Tibial nerve (tissue), 4 donors: ENCODE results near the gene PRR30. TPM values are rescaled to one million over a fixed set of nuclear protein-coding genes. Genes with fewer than 3 reads are reported as not detected.

Source experiments
- DNase-seq, 2 donors: peaks; one replicate each; pipeline ENCODE4 v3.0.0-alpha.2; 2019; ENCODE audit warnings: low spot score in 2 of 2
- H3K27ac ChIP-seq, 4 donors: fragments of 200-600 bp; sonication (generic) in 3 of 4; one replicate each; pipeline ENCODE4 v1.5.1; 2017 to 2019; ENCODE audit warnings: mild to moderate bottlenecking in 1 of 4
- H3K27me3 ChIP-seq, 2 donors: fragments of 200-600 bp; sonication (generic) in 1 of 2; one replicate each; pipeline versions ENCODE4 v1.5.1 to v1.6.0; 2017 to 2019
- H3K36me3 ChIP-seq, 3 donors: fragments of 200-600 bp; sonication (generic); one replicate each; pipeline ENCODE4 v1.5.1; 2018 to 2019
- H3K4me1 ChIP-seq, 4 donors: fragments of 200-600 bp; sonication (generic) in 3 of 4; one replicate each; pipeline ENCODE4 v1.5.1; 2017 to 2019
- H3K4me3 ChIP-seq, 4 donors: fragments of 200-600 bp; sonication (generic) in 3 of 4; one replicate each; pipeline ENCODE4 v1.5.1; 2017 to 2019; ENCODE audit warnings: mild to moderate bottlenecking in 1 of 4, moderate library complexity in 1 of 4
- H3K9me3 ChIP-seq, 4 donors: fragments of 200-600 bp; sonication (generic) in 3 of 4; one replicate each; pipeline ENCODE4 v1.5.1; 2017 to 2019
- EP300 ChIP-seq, 2 donors: sonication (generic); formaldehyde crosslinking; IDR thresholded peaks; one replicate each; pipeline ENCODE4 v1.6.1; 2017; ENCODE audit warnings: antibody characterized with exemption in 2 of 2, mild to moderate bottlenecking in 1 of 2
- POLR2A ChIP-seq, 2 donors: fragments of 450-650 bp; IDR thresholded peaks; one replicate each; pipeline ENCODE4 v1.6.1; 2017; ENCODE audit warnings: antibody characterized with exemption in 2 of 2, mild to moderate bottlenecking in 2 of 2, moderate library complexity in 2 of 2
- WGBS, 2 donors: methylation state at CpG; one replicate each; pipeline ENCODE4 v1.1.5; 2018; 5-methylcytosine and 5-hydroxymethylcytosine counted together
- total RNA-seq, 4 donors: library from RNA; depleted of rRNA; stranded (reverse); fragments of >200 nt; gene quantifications; one replicate each; pipeline ENCODE4 v1.1.0, GENCODE V29; 2016
- TF ChIP-seq, protein P1 (sequence below), 5 experiments: fragments of 200-600 bp in 3 of 5; fragments of 450-650 bp in 2 of 5; sonication (generic) in 3 of 5; IDR thresholded peaks; one replicate each; pipeline ENCODE4 v1.5.1; 2016 to 2019; ENCODE audit warnings: antibody characterized with exemption in 5 of 5, mild to moderate bottlenecking in 3 of 5, moderate library complexity in 2 of 5

PRR30 gene
- total RNA-seq, 4 donors from 2014 or later = not detected

DNA sequence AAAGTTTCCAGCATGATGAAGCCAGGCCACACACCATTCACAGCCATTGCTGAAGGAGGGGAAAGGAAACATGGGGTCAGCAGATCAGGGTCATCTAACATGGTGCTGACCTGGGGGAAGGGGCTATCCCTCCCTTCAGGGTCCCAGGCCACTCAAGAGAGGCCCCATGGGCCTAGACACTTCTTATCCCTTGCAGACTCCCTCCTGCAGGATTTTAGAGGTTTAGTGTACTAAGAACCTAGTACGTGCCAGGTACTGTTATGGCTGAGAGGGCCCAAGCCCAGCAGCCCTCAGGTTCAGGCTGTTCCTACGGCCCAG is 43.8 kb downstream of the PRR30 start:
- Histone ChIP-seq H3K27me3 (no peaks in the 10 kb centered on the region), H3K4me1 (peaks cover 0 to 12% (median 4%) of the 10 kb centered on the region in 4 donors), H3K27ac (no peak overlapping the region), H3K4me3 (no peak overlapping the region), H3K9me3 (no peaks in the 10 kb centered on the region), H3K36me3 (peaks cover 0 to 17% (median 0%) of the 10 kb centered on the region in 3 donors)
- no peak for TF ChIP-seq POLR2A (IDR thresholded peaks at IDR 0.05)
- TF ChIP-seq EP300 (IDR thresholded peaks at IDR 0.05) = no peak
- TF ChIP-seq, protein P1, sequence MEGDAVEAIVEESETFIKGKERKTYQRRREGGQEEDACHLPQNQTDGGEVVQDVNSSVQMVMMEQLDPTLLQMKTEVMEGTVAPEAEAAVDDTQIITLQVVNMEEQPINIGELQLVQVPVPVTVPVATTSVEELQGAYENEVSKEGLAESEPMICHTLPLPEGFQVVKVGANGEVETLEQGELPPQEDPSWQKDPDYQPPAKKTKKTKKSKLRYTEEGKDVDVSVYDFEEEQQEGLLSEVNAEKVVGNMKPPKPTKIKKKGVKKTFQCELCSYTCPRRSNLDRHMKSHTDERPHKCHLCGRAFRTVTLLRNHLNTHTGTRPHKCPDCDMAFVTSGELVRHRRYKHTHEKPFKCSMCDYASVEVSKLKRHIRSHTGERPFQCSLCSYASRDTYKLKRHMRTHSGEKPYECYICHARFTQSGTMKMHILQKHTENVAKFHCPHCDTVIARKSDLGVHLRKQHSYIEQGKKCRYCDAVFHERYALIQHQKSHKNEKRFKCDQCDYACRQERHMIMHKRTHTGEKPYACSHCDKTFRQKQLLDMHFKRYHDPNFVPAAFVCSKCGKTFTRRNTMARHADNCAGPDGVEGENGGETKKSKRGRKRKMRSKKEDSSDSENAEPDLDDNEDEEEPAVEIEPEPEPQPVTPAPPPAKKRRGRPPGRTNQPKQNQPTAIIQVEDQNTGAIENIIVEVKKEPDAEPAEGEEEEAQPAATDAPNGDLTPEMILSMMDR (IDR thresholded peaks at IDR 0.05) = no peak
- no peak for DNase-seq
- 94 to 96% methylated on average over 2 of the region's 2 CpGs for WGBS, 2 donors

DNA sequence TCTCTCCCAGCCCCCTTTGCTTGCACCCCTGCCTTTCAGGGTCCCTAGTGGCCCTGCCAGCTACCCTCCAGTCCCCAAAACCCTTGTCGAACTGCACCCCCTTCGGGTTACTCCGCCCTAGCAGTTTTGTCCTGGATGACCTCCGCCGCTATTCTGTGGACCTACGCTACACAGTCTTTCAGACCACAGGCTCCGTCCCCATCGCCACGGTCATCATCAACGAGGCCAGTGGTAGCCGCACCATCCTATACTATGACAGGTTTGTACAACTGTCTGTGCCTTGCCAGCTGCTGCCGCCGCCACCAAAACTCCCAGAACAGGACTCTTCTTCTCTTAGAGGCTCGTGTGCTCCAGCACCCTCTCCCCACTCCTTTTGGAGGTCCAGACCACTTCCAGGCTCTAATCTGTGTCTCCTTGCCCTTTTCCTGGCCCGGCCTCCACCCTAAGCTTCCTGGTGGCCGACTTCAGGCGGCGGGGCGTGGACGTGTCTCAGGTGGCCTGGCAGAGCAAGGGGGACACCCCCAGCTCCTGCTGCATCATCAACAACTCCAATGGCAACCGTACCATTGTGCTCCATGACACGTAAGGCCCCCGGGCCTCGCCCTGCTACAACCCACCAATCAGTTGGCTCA is 44.7 kb downstream of the PRR30 start:
- Histone ChIP-seq H3K4me3 (no peak overlapping the region), H3K27me3 (no peaks in the 10 kb centered on the region), H3K9me3 (no peaks in the 10 kb centered on the region), H3K4me1 (peaks cover 0 to 12% (median 4%) of the 10 kb centered on the region in 4 donors), H3K27ac (no peak overlapping the region), H3K36me3 (peaks cover 0 to 8% (median 0%) of the 10 kb centered on the region in 3 donors)
- DNase-seq = no peak
- WGBS, 2 donors = 91 to 92% methylated on average over 24 of the region's 24 CpGs
- TF ChIP-seq, protein P1 (IDR thresholded peaks at IDR 0.05) = no peak
- TF ChIP-seq EP300 (IDR thresholded peaks at IDR 0.05) = no peak
- TF ChIP-seq POLR2A (IDR thresholded peaks at IDR 0.05) = no peak

DNA sequence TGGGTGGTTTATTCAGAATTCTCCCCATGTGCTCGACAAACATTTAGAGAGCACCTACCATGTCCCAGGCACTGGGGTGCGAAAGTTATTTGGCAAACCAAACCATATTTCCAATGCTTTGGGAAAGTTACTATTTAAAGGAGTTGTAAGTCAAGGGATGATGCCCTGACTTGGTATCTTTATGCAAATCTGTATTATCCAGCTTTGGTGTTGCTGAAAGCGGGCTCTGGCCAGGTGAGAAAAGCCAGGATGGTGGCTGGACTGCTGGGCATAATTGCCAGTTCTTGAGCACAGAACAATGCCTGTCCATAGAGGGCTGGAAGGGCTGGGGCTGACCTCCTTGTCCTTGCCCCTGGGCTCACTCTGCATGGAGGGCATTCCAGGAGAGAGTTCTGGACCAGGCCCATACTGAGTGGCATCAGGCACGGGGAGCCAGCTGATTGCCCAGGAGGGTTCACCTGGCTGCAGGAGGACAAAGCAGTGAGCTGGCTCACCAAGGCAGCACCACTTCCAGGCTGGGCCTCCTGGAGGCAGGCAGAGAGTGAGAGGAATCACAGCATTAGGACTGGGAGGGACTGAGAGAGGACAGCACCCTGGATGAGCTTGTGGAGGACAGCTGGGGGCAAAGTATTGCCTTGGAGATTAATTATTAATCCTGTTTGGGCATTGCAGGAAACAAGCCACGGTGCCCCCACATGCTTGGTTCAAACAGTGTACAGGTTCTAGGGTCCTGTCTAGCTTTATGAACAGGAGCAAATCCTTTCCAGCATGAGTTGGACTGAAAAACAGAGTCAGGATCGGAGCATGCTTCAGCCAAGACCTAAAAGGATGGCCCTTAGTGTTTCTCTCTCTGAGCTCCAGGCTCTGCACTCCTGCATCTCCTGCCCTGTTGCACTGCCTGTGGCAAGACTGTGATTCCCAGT is 45.5 kb downstream of the PRR30 start:
- Histone ChIP-seq H3K4me3 (no peak overlapping the region), H3K27me3 (no peaks in the 10 kb centered on the region), H3K27ac (peak overlapping the region in 1 of 4 donors; percentile 34), H3K36me3 (peaks cover 0 to 5% (median 0%) of the 10 kb centered on the region in 3 donors), H3K9me3 (no peaks in the 10 kb centered on the region), H3K4me1 (peaks cover 0 to 12% (median 4%) of the 10 kb centered on the region in 4 donors)
- TF ChIP-seq POLR2A (IDR thresholded peaks at IDR 0.05) (no peak), EP300 (IDR thresholded peaks at IDR 0.05) (no peak)
- TF ChIP-seq, protein P1 (IDR thresholded peaks at IDR 0.05) = no peak
- 88 to 90% methylated on average over 5 to 6 of the region's 6 CpGs for WGBS, 2 donors
- DNase-seq = no peak

DNA sequence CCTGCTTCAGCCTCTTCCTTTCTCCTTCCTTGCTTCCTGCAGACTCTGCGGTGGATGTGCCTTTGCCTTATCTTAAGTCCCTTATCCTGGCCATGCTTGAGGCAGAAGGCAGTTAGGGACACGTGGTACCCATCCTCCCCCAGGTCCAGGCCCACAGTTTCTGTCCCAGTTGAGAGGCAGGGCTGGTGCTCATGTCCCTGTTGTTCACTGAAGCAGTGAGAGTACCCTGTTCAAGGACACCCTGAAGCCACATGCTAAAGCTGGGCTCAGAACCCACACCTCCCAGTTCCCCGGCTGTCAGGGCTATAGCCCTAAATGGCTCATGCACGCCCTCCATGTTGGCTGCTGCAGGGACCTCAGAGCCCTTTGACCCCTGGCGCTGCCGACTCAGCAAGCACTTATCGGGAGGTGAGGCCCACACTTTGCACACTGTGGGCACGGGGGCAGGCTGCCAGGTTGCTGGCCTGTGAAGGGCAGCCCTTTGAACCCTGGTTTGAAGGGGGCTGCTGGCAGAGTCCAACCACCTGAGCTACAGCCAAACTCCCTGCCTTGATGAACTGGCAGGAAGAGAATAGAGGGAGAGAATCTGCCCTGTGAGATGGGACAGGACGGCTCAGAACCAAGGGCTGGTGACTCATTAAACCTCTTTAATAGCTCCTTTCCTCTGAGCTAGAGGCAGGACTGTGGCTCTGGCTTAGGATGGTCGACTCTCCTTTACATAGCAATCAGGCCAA is 46.3 kb downstream of the PRR30 start:
- DNase-seq = no peak
- 71 to 85% methylated on average over 4 to 9 of the region's 10 CpGs for WGBS, 2 donors
- Histone ChIP-seq H3K4me3 (no peak overlapping the region), H3K27me3 (no peaks in the 10 kb centered on the region), H3K27ac (no peak overlapping the region), H3K36me3 (peaks cover 0 to 5% (median 0%) of the 10 kb centered on the region in 3 donors), H3K4me1 (peaks cover 0 to 12% (median 4%) of the 10 kb centered on the region in 4 donors), H3K9me3 (no peaks in the 10 kb centered on the region)
- TF ChIP-seq EP300 (IDR thresholded peaks at IDR 0.05) = no peak
- no peak for TF ChIP-seq POLR2A (IDR thresholded peaks at IDR 0.05)
- TF ChIP-seq, protein P1 (IDR thresholded peaks at IDR 0.05) = no peak
